ENCODE data around the gene TOR4A. TPM values are rescaled to one million over a fixed set of nuclear protein-coding genes. Genes with fewer than 3 reads are reported as not detected.
A peak's percentile ranks its signal among the peaks of the same experiment; 100 is the strongest.

The TOR4A gene
- polyA plus RNA-seq, 2 of the 4 experiments (the other 2 are of a cell fraction) = 9.8 to 18.6 TPM

DNA sequence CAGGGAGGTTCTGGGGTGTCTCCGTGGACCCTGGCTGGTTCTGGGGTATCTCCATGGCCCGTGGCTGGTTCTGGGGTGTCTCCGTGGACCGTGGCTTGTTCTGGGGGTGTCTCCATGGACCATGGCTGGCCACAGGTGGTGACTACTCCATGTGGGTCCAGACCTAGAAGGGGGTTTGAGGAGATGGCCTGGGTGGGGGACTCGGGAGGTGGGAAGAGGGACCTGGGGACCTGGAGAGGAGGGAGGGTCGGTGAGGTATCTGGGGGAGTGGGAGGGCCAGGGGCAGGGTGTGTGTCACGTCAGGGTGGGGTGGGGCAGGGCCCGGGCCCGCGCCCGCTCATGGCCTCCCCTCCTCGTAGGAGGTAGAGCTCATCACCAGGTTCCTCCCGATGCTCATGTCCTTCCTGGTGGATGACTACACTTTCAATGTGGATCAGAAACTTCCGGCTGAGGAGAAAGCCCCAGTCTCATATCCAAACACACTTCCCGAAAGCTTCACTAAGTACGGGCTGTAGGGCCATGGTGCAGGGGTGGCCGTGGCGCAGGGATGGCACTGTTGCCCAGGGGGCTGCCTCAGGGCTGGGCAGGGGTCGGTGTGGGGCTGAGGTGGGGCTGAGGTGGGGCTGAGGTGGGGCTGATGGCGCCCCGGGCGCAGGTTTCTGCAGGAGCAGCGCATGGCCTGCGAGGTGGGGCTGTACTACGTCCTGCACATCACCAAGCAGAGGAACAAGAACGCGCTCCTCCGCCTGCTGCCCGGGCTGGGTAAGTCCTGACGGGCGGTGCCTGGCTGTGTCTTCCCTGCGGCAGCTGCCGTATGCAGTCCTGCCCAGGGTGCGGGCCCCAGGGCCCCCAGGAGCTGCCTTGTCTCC lies 10.7 kb upstream of the TOR4A start:
- ChIA-PET CTCF (interaction anchor here (1.3 to 17.1 kb wide), 6 partner anchors 10 to 24 kb away, joined by 3 to 236 read pairs (median 6); partner anchors contain the start of genes TOR4A and TUBB4B), POLR2A (no interaction called here)
- no peak for DNase-seq (ENCODE audit: low read depth in 1 of 2, low spot score in 1 of 2)
- no peak for TF ChIP-seq EHMT2 (IDR thresholded peaks at IDR 0.05; ENCODE audit: low read depth)
- no peak for TF ChIP-seq SMC3 (IDR thresholded peaks at IDR 0.05)
- TF ChIP-seq POLR2A (IDR thresholded peaks at IDR 0.05; ENCODE audit: low read length) = no peak
- TF ChIP-seq BHLHE40 (IDR thresholded peaks at IDR 0.05; ENCODE audit: low read depth, low read length) = no peak
- no peak for TF ChIP-seq FOSL2 (IDR thresholded peaks at IDR 0.05)
- no peak for TF ChIP-seq FOSL2 (CRISPR knock-in tag; IDR thresholded peaks at IDR 0.05)
- TF ChIP-seq, protein P1, sequence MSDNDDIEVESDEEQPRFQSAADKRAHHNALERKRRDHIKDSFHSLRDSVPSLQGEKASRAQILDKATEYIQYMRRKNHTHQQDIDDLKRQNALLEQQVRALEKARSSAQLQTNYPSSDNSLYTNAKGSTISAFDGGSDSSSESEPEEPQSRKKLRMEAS (IDR thresholded peaks at IDR 0.05) = no peak
- no peak for TF ChIP-seq FOSB (CRISPR knock-in tag; IDR thresholded peaks at IDR 0.05)
- TF ChIP-seq MAZ (IDR thresholded peaks at IDR 0.05; ENCODE audit: borderline replicate concordance, low read depth, low read length) = no peak
- FAIRE-seq = no peak
- 93% methylated on average over 28 of the region's 34 CpGs for WGBS (ENCODE audit: missing lambda C conversion rate)
- peaks cover 22% of the 10 kb centered on the region for H3K4me1 ChIP-seq
- no peak overlapping the region for H3K4me2 ChIP-seq
- no peak overlapping the region for H3K4me3 ChIP-seq
- H3K9me3 ChIP-seq = no peaks in the 10 kb centered on the region
- ATAC-seq = no peak
- H3K27ac ChIP-seq = no peak overlapping the region

- FAIRE-seq (no peak), DNase-seq (ENCODE audit: low read depth in 1 of 2, low spot score in 1 of 2) (no peak), ATAC-seq (no peak)
- TF ChIP-seq EP300 (IDR thresholded peaks at IDR 0.05) = no peak
- TF ChIP-seq TP53 (CRISPR knock-in tag; IDR thresholded peaks at IDR 0.05) = no peak
- no peak for TF ChIP-seq POLR2A (IDR thresholded peaks at IDR 0.05; ENCODE audit: low read length)
- TF ChIP-seq ZC3H11A (IDR thresholded peaks at IDR 0.05) = no peak
- no peak for TF ChIP-seq HOXA7 (CRISPR knock-in tag; IDR thresholded peaks at IDR 0.05)
- no peak for TF ChIP-seq FOSL2 (IDR thresholded peaks at IDR 0.05)
- no peak for TF ChIP-seq FOSL2 (CRISPR knock-in tag; IDR thresholded peaks at IDR 0.05)
- no peak for TF ChIP-seq CHD4 (IDR thresholded peaks at IDR 0.05; ENCODE audit: borderline replicate concordance)
- no peak for TF ChIP-seq BHLHE40 (IDR thresholded peaks at IDR 0.05; ENCODE audit: low read depth, low read length)
- TF ChIP-seq CHD2 (IDR thresholded peaks at IDR 0.05; ENCODE audit: low read length, partially characterized antibody) = no peak
- TF ChIP-seq, protein P2, sequence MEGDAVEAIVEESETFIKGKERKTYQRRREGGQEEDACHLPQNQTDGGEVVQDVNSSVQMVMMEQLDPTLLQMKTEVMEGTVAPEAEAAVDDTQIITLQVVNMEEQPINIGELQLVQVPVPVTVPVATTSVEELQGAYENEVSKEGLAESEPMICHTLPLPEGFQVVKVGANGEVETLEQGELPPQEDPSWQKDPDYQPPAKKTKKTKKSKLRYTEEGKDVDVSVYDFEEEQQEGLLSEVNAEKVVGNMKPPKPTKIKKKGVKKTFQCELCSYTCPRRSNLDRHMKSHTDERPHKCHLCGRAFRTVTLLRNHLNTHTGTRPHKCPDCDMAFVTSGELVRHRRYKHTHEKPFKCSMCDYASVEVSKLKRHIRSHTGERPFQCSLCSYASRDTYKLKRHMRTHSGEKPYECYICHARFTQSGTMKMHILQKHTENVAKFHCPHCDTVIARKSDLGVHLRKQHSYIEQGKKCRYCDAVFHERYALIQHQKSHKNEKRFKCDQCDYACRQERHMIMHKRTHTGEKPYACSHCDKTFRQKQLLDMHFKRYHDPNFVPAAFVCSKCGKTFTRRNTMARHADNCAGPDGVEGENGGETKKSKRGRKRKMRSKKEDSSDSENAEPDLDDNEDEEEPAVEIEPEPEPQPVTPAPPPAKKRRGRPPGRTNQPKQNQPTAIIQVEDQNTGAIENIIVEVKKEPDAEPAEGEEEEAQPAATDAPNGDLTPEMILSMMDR (IDR thresholded peaks at IDR 0.05) = no peak
- TF ChIP-seq CBX8 (IDR thresholded peaks at IDR 0.05) = no peak
- TF ChIP-seq TFCP2L1 (CRISPR knock-in tag; IDR thresholded peaks at IDR 0.05) = no peak
- TF ChIP-seq HMGXB4 (CRISPR knock-in tag; IDR thresholded peaks at IDR 0.05; ENCODE audit: borderline replicate concordance) = no peak
- TF ChIP-seq GATA3 (IDR thresholded peaks at IDR 0.05; ENCODE audit: borderline replicate concordance) = no peak
- no peak for TF ChIP-seq CEBPB (IDR thresholded peaks at IDR 0.05)
- TF ChIP-seq ESRRA (IDR thresholded peaks at IDR 0.05; ENCODE audit: borderline replicate concordance, low read length) = no peak
- CTCF ChIA-PET = interaction anchor here (1.1 to 17.1 kb wide), 5 partner anchors 9 to 26 kb away, joined by 3 to 236 read pairs (median 5); partner anchors contain the start of genes TOR4A and TUBB4B
- Histone ChIP-seq H3K4me1 (peaks cover 22% of the 10 kb centered on the region), H3K4me3 (no peak overlapping the region), H3K9me3 (no peaks in the 10 kb centered on the region), H3K27ac (peak overlapping the region; percentile 56 to 65; a peak in 4 of 6 replicates), H3K4me2 (no peak overlapping the region)
- 92% methylated on average over 6 of the region's 6 CpGs for WGBS (ENCODE audit: missing lambda C conversion rate)
- POLR2A ChIA-PET = interaction anchor here (1.0 kb wide), 1 partner anchor 27 kb away, joined by 3 read pairs; the partner anchor contains the start of gene TUBB4B
These were observed 9.6 kb upstream of the TOR4A start for GRCh38 chr9:137267933-137268355.
